HEK293 (cell line): ENCODE data around the gene ZFAND2B.

Source experiments
- CTCF ChIA-PET: fragments of 350-600 bp; formaldehyde crosslinking; extraction: SDS; loops from one replicate; lab custom pipeline; 2021; ENCODE audit warnings: antibody characterized with exemption; lab: Yijun Ruan, JAX
- POLR2A ChIA-PET: fragments of 300-600 bp; formaldehyde crosslinking; extraction: SDS; loops from one replicate; lab custom pipeline; 2020; ENCODE audit warnings: antibody characterized with exemption, inconsistent platforms; lab: Yijun Ruan, JAX
- H3K27ac ChIP-seq: fragments of 200-500 bp; sonication (Bioruptor generic); 2 replicates; pipeline ENCODE4 v1.5.1; 2014; ENCODE audit warnings: low read depth, low read length, control low read depth, inconsistent platforms; ENCODE audit errors: extremely low read depth
- H3K36me3 ChIP-seq, 2 experiments: fragments of 200-500 bp in 1 of 2; sonication (Bioruptor generic) in 1 of 2; 1 replicate in 1 of 2; 2 replicates in 1 of 2; pipeline ENCODE4 v1.5.1; 2014 to 2017; ENCODE audit warnings: inconsistent platforms in 2 of 2, low read length in 2 of 2; ENCODE audit not compliant: control insufficient read depth in 2 of 2, insufficient read depth in 1 of 2
- H3K4me1 ChIP-seq: fragments of 200-500 bp; sonication (Bioruptor generic); 2 replicates; pipeline ENCODE4 v1.5.1; 2014; ENCODE audit warnings: mild to moderate bottlenecking, low read length, inconsistent platforms; ENCODE audit not compliant: control insufficient read depth, insufficient read depth
- H3K4me3 ChIP-seq: 2 replicates; pipeline ENCODE4 v1.5.1; 2011; ENCODE audit warnings: low read depth, mild to moderate bottlenecking, control low read depth, low read length, moderate library complexity
- H3K9me3 ChIP-seq: fragments of 200-500 bp; sonication (Bioruptor generic); 2 replicates; pipeline ENCODE4 v1.5.1; 2014; ENCODE audit warnings: low read depth, low read length, inconsistent platforms; ENCODE audit not compliant: control insufficient read depth, insufficient read depth
- EGR2 ChIP-seq: fragments of 450-650 bp; formaldehyde crosslinking; IDR thresholded peaks from 2 replicates; pipeline ENCODE4 v1.5.1; 2016; ENCODE audit warnings: low read depth, missing biosample characterization, missing genetic modification characterization
- ELK4 ChIP-seq: IDR thresholded peaks from 2 replicates; pipeline ENCODE4 v1.6.1; 2011; ENCODE audit warnings: mild to moderate bottlenecking, low read depth, low read length, borderline replicate concordance
- GFI1B ChIP-seq: fragments of 450-650 bp; formaldehyde crosslinking; IDR thresholded peaks from 2 replicates; pipeline ENCODE4 v1.5.1; 2016; ENCODE audit warnings: missing biosample characterization, missing genetic modification characterization
- SCRT2 ChIP-seq: fragments of 450-650 bp; formaldehyde crosslinking; IDR thresholded peaks from 2 replicates; pipeline ENCODE4 v1.5.1; 2016; ENCODE audit warnings: missing biosample characterization, missing genetic modification characterization
- SETDB1 ChIP-seq: IDR thresholded peaks from one replicate; pipeline ENCODE4 v1.6.1; 2017; ENCODE audit warnings: mild to moderate bottlenecking, low read length, moderate library complexity, mixed read lengths; ENCODE audit not compliant: insufficient read length
- SP2 ChIP-seq: fragments of 450-650 bp; formaldehyde crosslinking; IDR thresholded peaks from 2 replicates; pipeline ENCODE4 v1.5.1; 2016; ENCODE audit warnings: missing biosample characterization, missing genetic modification characterization
- TSHZ1 ChIP-seq: fragments of 450-650 bp; formaldehyde crosslinking; IDR thresholded peaks from 2 replicates; pipeline ENCODE4 v1.5.1; 2016; ENCODE audit warnings: missing biosample characterization, missing genetic modification characterization, borderline replicate concordance
- ZNF114 ChIP-seq: fragments of 450-650 bp; formaldehyde crosslinking; IDR thresholded peaks from 2 replicates; pipeline ENCODE4 v1.5.0; 2017; ENCODE audit warnings: missing biosample characterization, missing genetic modification characterization
- ZNF132 ChIP-seq: fragments of 450-650 bp; formaldehyde crosslinking; IDR thresholded peaks from 2 replicates; pipeline ENCODE4 v1.5.1; 2017; ENCODE audit warnings: missing biosample characterization, missing genetic modification characterization, borderline replicate concordance
- ZNF24 ChIP-seq: fragments of 450-650 bp; formaldehyde crosslinking; IDR thresholded peaks from 2 replicates; pipeline ENCODE4 v1.5.1; 2016; ENCODE audit warnings: missing biosample characterization, missing genetic modification characterization
- ZNF324 ChIP-seq: fragments of 450-650 bp; formaldehyde crosslinking; IDR thresholded peaks from 2 replicates; pipeline ENCODE4 v1.5.1; 2016; ENCODE audit warnings: missing biosample characterization, missing genetic modification characterization
- ZNF37A ChIP-seq: fragments of 450-650 bp; IDR thresholded peaks from 2 replicates; pipeline ENCODE4 v1.5.1; 2018; ENCODE audit warnings: missing biosample characterization, missing genetic modification characterization
- ZNF404 ChIP-seq: fragments of 450-650 bp; formaldehyde crosslinking; IDR thresholded peaks from 2 replicates; pipeline ENCODE4 v1.5.1; 2017; ENCODE audit warnings: missing biosample characterization, missing genetic modification characterization
- ZNF548 ChIP-seq: fragments of 450-650 bp; formaldehyde crosslinking; IDR thresholded peaks from 2 replicates; pipeline ENCODE4 v1.5.1; 2016; ENCODE audit warnings: missing biosample characterization, missing genetic modification characterization
- ZNF600 ChIP-seq: fragments of 450-650 bp; formaldehyde crosslinking; IDR thresholded peaks from 2 replicates; pipeline ENCODE4 v1.5.1; 2016; ENCODE audit warnings: missing biosample characterization, missing genetic modification characterization
- ZNF645 ChIP-seq: fragments of 450-650 bp; formaldehyde crosslinking; IDR thresholded peaks from 2 replicates; pipeline ENCODE4; 2016; ENCODE audit warnings: missing biosample characterization, missing genetic modification characterization
- ZNF701 ChIP-seq: fragments of 450-650 bp; formaldehyde crosslinking; IDR thresholded peaks from 2 replicates; pipeline ENCODE4 v1.5.1; 2016; ENCODE audit warnings: missing biosample characterization, missing genetic modification characterization
- ZNF76 ChIP-seq: fragments of 450-650 bp; formaldehyde crosslinking; IDR thresholded peaks from 2 replicates; pipeline ENCODE4; 2016; ENCODE audit warnings: low read depth, missing biosample characterization, missing genetic modification characterization, borderline replicate concordance
- ZNF768 ChIP-seq: fragments of 450-650 bp; formaldehyde crosslinking; IDR thresholded peaks from 2 replicates; pipeline ENCODE4 v1.5.1; 2018; ENCODE audit warnings: missing biosample characterization, mild to moderate bottlenecking, missing genetic modification characterization
- ZNF776 ChIP-seq: fragments of 450-650 bp; formaldehyde crosslinking; IDR thresholded peaks from 2 replicates; pipeline ENCODE4 v1.5.0; 2017; ENCODE audit warnings: missing biosample characterization, missing genetic modification characterization, borderline replicate concordance
- ZNF837 ChIP-seq: fragments of 450-650 bp; formaldehyde crosslinking; IDR thresholded peaks from 2 replicates; pipeline ENCODE4 v1.5.1; 2016; ENCODE audit warnings: missing biosample characterization, missing genetic modification characterization
- ZSCAN16 ChIP-seq: fragments of 450-650 bp; formaldehyde crosslinking; IDR thresholded peaks from 2 replicates; pipeline ENCODE4 v1.5.1; 2016; ENCODE audit warnings: missing biosample characterization, missing genetic modification characterization
- ZSCAN5A ChIP-seq: fragments of 450-650 bp; formaldehyde crosslinking; IDR thresholded peaks from 2 replicates; pipeline ENCODE4 v1.5.1; 2016; ENCODE audit warnings: missing biosample characterization, missing genetic modification characterization

Gene ZFAND2B

GRCh38 chr2:219209236-219210195 is 2.9 kb downstream of the ZFAND2B start (continued):
- TF ChIP-seq GFI1B (tag by site-specific recombination) (no peak), ZNF404 (tag by site-specific recombination) (no peak), ZNF132 (tag by site-specific recombination) (no peak), SP2 (tag by site-specific recombination) (no peak), ZSCAN16 (tag by site-specific recombination) (no peak), ZNF548 (tag by site-specific recombination) (no peak)

- no peak overlapping the region for H3K4me3 ChIP-seq
- ChIA-PET CTCF (interaction anchor here (3.2 kb wide), 1 partner anchor 39 kb away, joined by 8 read pairs; no protein-coding TSS in a partner anchor), POLR2A (no interaction called here)
- H3K4me1 ChIP-seq: peaks cover 8% of the 10 kb centered on the region
- H3K27ac ChIP-seq: no peak overlapping the region
- TF ChIP-seq ZNF24 (tag by site-specific recombination): no peak
- no peak for TF ChIP-seq ZNF114 (tag by site-specific recombination)
- TF ChIP-seq ZNF76: no peak
- TF ChIP-seq ZNF645 (tag by site-specific recombination): no peak
- TF ChIP-seq TSHZ1 (tag by site-specific recombination): no peak
- no peak for TF ChIP-seq ZNF324 (tag by site-specific recombination)
- no peak for TF ChIP-seq SETDB1
- no peak for TF ChIP-seq ZNF776 (tag by site-specific recombination)
- no peak for TF ChIP-seq ZNF701 (tag by site-specific recombination)
- TF ChIP-seq ZNF600: no peak
- no peak for TF ChIP-seq SCRT2
- TF ChIP-seq ZNF837 (tag by site-specific recombination): no peak
- no peak for TF ChIP-seq ELK4
- TF ChIP-seq ZSCAN5A (tag by site-specific recombination): no peak
- TF ChIP-seq ZNF768 (tag by site-specific recombination): no peak
- TF ChIP-seq ZNF37A (tag by site-specific recombination): no peak
- no peak for TF ChIP-seq EGR2 (tag by site-specific recombination)
- no peak for TF ChIP-seq ZNF404 (tag by site-specific recombination)
- H3K9me3 ChIP-seq: no peaks in the 10 kb centered on the region
- peaks cover 12 to 76% of the 10 kb centered on the region in 2 experiments; a peak in 2 of 3 replicates for H3K36me3 ChIP-seq
Measured at GRCh38 chr2:219210196-219210885, 3.8 kb downstream of the ZFAND2B start.
